OCI-LY3 (cell line): ENCODE data around the gene MED12L.

Experiments
- CTCF ChIP-seq: fragments of 200-600, 300-600 bp; sonication (generic); IDR thresholded peaks from 2 replicates; pipeline ENCODE4 v1.5.1; 2014; ENCODE audit warnings: antibody characterized with exemption, low read length, low read depth
- EZH2phosphoT487 ChIP-seq: fragments of 200-600 bp; shearing (Covaris generic); IDR thresholded peaks from 2 replicates; pipeline ENCODE4 v1.6.1; 2018; ENCODE audit warnings: antibody characterized with exemption, mixed run types, low read depth

- TF ChIP-seq CTCF (no peak), EZH2phosphoT487 (no peak)
These were observed 33.7 kb downstream of the MED12L start for GRCh38 chr3:151119188-151119587.
